ENCODE data around the gene PGAM5. TPM values are rescaled to one million over a fixed set of nuclear protein-coding genes. Genes with fewer than 3 reads are reported as not detected.

PGAM5 gene
- total RNA-seq, 1 donor from 2014 or later: 29.1 TPM

GRCh38 chr12:132675757-132676432 lies 34.7 kb upstream of the PGAM5 start:
- Mint-ChIP-seq H3K9me3 (ENCODE audit: unreplicated experiment) (no peaks in the 10 kb centered on the region), H3K27me3 (ENCODE audit: unreplicated experiment) (peaks cover 4% of the 10 kb centered on the region), H3K27ac (ENCODE audit: unreplicated experiment) (no peak overlapping the region), H3K4me3 (ENCODE audit: unreplicated experiment) (peak overlapping the region; percentile 11), H3K36me3 (ENCODE audit: unreplicated experiment) (peaks cover 8% of the 10 kb centered on the region), H3K4me1 (ENCODE audit: low read depth, unreplicated experiment) (no peaks in the 10 kb centered on the region)
- no peak for DNase-seq
- TF ChIP-seq, protein P1, sequence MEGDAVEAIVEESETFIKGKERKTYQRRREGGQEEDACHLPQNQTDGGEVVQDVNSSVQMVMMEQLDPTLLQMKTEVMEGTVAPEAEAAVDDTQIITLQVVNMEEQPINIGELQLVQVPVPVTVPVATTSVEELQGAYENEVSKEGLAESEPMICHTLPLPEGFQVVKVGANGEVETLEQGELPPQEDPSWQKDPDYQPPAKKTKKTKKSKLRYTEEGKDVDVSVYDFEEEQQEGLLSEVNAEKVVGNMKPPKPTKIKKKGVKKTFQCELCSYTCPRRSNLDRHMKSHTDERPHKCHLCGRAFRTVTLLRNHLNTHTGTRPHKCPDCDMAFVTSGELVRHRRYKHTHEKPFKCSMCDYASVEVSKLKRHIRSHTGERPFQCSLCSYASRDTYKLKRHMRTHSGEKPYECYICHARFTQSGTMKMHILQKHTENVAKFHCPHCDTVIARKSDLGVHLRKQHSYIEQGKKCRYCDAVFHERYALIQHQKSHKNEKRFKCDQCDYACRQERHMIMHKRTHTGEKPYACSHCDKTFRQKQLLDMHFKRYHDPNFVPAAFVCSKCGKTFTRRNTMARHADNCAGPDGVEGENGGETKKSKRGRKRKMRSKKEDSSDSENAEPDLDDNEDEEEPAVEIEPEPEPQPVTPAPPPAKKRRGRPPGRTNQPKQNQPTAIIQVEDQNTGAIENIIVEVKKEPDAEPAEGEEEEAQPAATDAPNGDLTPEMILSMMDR (IDR thresholded peaks at IDR 0.05; ENCODE audit: partially characterized antibody, unreplicated experiment): no peak

DNA sequence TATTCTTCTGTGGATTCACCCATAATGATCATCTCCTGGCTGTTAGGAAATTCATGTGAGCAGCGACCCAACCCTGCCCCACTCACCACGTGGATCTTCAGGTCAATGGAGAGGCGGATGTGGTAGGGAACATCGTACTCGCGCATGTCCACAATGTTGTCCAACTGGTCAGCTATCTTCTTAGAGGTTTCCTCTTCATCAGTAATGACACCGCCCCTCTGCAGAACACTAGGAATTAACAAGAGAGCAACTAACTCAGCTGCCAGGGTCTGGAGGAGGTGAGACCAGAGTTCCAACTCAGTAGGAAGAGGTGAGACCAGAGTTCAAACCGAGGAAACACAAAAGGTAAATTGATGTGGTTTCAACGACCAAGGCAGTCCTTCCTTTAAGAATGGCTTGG lies 33.1 kb upstream of the PGAM5 start:
- Mint-ChIP-seq H3K4me3 (ENCODE audit: unreplicated experiment) (no peak overlapping the region), H3K27me3 (ENCODE audit: unreplicated experiment) (peaks cover 4% of the 10 kb centered on the region), H3K9me3 (ENCODE audit: unreplicated experiment) (no peaks in the 10 kb centered on the region), H3K27ac (ENCODE audit: unreplicated experiment) (no peak overlapping the region), H3K4me1 (ENCODE audit: low read depth, unreplicated experiment) (no peaks in the 10 kb centered on the region), H3K36me3 (ENCODE audit: unreplicated experiment) (peaks cover 8% of the 10 kb centered on the region)
- DNase-seq: no peak
- TF ChIP-seq, protein P1 (IDR thresholded peaks at IDR 0.05; ENCODE audit: partially characterized antibody, unreplicated experiment): no peak

GRCh38 chr12:132685400-132685799 lies 25.2 kb upstream of the PGAM5 start:
- DNase-seq: no peak
- Mint-ChIP-seq H3K4me1 (ENCODE audit: low read depth, unreplicated experiment) (peaks cover 5% of the 10 kb centered on the region), H3K4me3 (ENCODE audit: unreplicated experiment) (peak overlapping the region; percentile 30), H3K9me3 (ENCODE audit: unreplicated experiment) (peaks cover 5% of the 10 kb centered on the region), H3K36me3 (ENCODE audit: unreplicated experiment) (no peaks in the 10 kb centered on the region), H3K27ac (ENCODE audit: unreplicated experiment) (no peak overlapping the region), H3K27me3 (ENCODE audit: unreplicated experiment) (no peaks in the 10 kb centered on the region)
- TF ChIP-seq, protein P1 (IDR thresholded peaks at IDR 0.05; ENCODE audit: partially characterized antibody, unreplicated experiment): no peak

- H3K27ac Mint-ChIP-seq (ENCODE audit: unreplicated experiment): no peak overlapping the region
- no peak for DNase-seq
Measured at GRCh38 chr12:132686825-132687210, 23.8 kb upstream of the PGAM5 start.

More at GRCh38 chr12:132686825-132687210, 23.8 kb upstream of the PGAM5 start:
- Mint-ChIP-seq H3K4me1 (ENCODE audit: low read depth, unreplicated experiment) (peaks cover 7% of the 10 kb centered on the region), H3K27me3 (ENCODE audit: unreplicated experiment) (no peaks in the 10 kb centered on the region), H3K9me3 (ENCODE audit: unreplicated experiment) (peaks cover 5% of the 10 kb centered on the region), H3K4me3 (ENCODE audit: unreplicated experiment) (no peak overlapping the region), H3K36me3 (ENCODE audit: unreplicated experiment) (no peaks in the 10 kb centered on the region)
- TF ChIP-seq, protein P1 (IDR thresholded peaks at IDR 0.05; ENCODE audit: partially characterized antibody, unreplicated experiment): no peak

Measured in glutamatergic neuron (in vitro differentiated cells).